GM19395 (cell line): Measurements from ENCODE around the gene SYT1.
"Not testable (repeated sequence)": the region's sequence is repeated elsewhere in the genome, so short reads cannot be mapped to it uniquely, and the experiment has no call there.

ENCODE experiments used
- ATAC-seq: cut with Tn5 transposase; IDR thresholded peaks from one replicate; pipeline ENCODE4 v1.9.1; 2021; ENCODE audit warnings: mild to moderate bottlenecking, moderate library complexity; ENCODE audit not compliant: unreplicated experiment

Gene SYT1

DNA sequence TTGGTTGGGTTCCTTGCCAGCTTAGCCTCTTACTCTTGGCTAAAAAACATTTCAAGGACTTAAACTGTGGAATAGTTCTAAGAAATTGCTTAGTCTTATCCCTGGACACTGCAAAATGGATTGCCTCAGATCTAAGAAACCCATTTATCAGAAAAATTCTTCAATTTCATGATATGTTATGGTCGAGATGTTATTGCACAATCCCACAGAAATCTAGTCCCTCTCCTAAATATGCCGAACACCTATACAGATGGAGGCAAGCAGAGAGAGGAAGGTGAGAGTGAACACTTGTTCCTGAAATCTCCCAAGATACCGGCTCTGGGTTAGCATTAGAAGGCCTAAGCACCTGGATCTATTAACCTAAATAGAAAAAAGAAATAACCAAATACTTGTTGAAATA, 559.0 kb downstream of the SYT1 start:
- no peak for ATAC-seq

DNA sequence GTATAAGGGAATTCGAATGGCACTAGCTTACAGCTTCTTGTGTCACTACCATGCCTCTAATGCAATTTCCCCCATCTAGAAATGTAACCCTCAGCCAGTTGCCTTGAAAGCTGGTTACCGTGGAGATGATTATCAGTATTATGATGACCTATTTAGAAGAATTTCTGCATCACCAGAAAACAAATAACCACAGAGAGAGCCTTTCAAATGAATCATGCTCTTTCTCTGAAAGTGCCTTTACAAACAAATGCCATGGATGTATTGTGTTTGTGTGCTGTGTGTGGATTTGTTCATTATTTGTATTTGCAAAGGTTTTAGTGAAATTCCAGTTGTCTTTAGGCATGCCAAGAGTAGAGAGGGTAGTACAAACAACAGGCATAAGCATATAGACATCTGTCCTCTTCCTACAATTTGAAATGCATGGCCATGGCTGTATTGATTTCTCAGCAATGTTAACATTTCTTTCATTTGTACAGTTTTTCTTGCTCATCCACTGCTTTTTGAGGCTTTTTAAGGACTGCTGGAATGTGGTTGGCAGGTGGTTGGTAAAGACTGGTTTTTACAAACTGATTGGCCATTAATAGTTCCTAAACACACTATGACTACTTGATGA, 559.6 kb downstream of the SYT1 start:
- ATAC-seq, result no peak

DNA sequence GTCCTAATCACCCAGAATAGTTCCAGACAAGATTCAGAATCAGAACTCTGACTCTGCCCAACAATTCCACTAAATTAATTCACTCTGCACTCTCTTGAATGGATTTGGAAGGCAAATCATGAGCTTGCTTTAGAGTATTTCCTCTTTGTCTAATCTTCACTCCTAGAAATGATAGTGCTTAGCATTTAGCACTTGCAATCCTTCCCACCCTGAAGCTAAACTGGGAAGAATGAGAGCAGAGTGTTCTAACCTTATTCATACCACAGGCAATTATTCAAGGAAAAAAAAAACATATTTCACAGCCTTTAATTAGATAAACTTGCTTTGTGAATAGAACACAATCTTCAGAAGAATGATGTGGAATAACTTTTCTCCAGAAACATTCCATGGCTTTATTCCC, 561.5 kb downstream of the SYT1 start:
- ATAC-seq, result no peak

- not testable (repeated sequence) for ATAC-seq
These were observed 562.2 kb downstream of the SYT1 start for GRCh38 chr12:79426744-79427143.

DNA sequence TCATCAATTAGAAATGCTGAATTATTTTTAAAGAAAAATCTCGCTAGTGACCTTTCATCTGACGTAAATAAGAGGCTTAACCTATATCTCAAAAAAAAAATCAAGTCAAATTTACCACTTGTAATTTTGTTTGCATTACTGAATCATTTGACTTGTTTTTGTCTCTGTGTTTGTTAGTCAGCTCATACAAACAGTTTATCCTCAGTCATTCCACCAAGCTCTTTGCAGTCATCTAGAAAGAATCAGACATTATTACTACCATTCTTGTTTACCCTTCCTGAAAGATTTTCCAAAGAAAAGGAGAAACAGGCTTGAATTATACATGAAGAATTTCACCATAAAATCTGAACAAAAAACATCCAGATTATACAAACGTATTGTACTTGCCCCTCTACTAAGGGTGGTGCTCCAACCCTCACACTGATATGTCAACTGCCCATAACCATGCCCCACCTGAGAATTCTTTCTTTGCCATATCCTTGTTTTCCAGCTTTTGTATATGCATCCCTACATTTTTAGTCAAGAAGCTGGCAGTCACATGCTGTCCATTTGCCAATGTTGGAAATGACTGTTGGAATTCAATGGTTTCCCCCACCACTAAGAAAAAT, 569.0 kb downstream of the SYT1 start:
- ATAC-seq, result no peak

- ATAC-seq, result no peak
These were observed 570.0 kb downstream of the SYT1 start for GRCh38 chr12:79434561-79434960.

GRCh38 chr12:79435742-79436141, 571.2 kb downstream of the SYT1 start:
- no peak for ATAC-seq

DNA sequence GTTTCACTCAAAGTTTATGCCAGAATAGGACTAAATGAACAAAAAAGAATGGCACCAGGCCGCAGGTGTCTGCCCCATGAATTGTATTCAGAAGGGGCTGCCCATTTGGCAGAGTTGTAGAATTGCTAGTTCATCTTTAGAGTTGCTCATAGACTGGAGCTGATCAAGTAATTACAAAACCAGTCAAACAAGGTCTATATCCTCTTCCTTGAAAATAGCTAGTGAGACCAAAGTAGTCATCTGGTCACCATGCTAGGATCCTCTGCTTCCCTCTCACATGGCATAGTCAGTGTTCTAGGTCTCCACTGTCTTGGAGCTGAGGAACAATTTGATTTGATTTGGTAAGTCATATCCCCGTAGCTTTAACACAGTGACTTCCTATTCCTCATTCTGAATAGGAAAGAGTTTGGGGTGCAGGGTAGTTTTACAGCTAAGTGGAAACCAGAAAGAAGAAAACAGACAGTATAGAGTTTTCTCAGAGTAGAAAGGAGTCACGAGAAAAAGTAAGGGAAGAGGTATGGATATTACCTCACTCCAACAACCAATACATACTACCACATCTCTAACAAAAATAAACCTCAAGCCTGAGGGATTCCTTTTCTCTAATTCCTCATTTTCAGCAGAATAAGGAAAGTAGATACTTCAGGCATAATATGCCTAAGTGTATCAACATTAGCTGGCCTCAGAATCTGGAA, 574.1 kb downstream of the SYT1 start:
- no peak for ATAC-seq

GRCh38 chr12:79439175-79439825, 574.7 kb downstream of the SYT1 start:
- no peak for ATAC-seq

DNA sequence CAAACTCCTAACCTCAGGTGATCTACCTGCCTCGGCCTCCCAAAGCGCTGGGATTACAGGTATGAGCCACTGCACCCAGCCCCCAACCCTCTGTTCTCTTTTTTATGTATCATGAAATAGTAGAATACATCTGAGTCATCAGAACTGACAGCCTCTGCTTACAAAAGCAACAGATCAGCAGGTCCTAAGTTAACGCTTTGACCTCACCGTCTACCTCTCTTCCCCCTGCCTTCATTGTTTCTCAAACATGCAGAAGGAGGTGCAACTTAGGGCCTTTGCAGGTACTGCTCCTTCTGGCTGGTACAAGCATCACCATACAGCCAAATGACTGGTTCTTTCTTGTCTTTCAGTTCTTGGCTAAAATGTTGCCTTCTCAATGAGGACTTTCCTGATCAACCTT, 577.0 kb downstream of the SYT1 start:
- ATAC-seq, result no peak

- no peak for ATAC-seq
These were observed 577.8 kb downstream of the SYT1 start for GRCh38 chr12:79442396-79442795.

GRCh38 chr12:79444089-79444488, 579.5 kb downstream of the SYT1 start:
- no peak for ATAC-seq

DNA sequence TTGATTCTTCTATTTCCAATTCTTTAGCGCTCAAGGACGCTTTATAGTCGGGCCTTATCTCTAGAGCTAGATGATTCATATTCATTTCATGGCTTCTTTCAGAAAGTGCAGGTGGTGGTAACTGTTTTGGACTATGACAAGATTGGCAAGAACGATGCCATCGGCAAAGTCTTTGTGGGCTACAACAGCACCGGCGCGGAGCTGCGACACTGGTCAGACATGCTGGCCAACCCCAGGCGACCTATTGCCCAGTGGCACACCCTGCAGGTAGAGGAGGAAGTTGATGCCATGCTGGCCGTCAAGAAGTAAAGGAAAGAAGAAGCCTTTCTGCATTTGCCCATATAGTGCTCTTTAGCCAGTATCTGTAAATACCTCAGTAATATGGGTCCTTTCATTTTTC, 584.2 kb downstream of the SYT1 start:
- ATAC-seq, result no peak

DNA sequence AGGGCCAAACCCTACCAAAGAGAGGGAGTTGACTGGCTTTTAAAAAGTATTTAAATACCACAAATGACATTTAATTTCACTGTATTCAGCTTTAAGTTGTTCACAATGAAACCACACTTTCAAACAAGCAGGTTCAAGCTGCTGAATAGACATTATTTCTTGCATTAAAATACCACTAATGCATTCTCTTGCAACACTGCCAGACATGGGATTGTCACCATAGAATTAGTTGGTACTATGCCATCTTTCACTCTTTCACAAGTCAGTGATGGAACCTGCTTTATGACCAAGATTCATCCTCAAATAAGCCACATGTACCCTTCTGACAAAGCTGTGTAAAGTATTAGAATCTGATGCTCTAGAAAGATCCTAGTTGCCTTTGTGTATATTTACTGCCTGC, 586.8 kb downstream of the SYT1 start:
- no peak for ATAC-seq

DNA sequence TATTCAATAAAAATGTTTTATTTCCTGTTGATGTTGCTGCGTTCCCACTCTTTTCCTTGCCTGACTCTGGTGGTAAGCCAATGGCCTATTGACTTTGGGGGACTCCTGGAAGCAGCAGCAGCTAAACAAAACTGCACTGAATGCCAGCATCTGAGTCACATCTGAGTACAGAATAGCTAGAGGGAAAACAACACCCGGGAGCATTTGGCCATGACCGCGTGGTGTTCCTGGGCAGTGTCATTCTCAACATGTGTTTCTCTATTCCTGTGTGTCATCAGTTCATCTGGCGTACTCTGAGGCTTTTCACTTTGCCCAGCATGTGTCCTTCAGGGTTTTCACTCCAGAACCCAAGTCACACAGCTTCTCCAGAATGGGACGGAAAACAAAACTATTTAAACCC, 587.4 kb downstream of the SYT1 start:
- ATAC-seq, result no peak

DNA sequence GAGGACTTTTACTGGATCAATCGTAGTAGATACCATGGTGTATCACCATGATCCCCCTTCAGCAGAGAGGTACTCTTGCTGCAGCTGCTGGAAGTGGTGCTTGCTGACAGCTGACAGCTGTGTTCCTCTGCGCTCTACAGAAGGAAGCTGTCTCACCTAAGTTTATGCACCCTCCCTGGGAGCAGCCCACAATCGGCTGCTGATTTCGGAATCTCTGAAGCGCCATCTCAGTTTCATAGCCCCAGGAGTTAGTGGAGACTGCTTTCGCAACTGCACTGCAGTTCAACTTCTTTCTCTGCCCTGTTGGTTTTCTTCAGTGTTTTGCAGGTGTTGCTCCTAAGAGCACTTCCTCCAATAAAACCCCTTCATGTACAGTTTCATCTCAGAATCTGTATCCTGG, 588.3 kb downstream of the SYT1 start:
- ATAC-seq, result no peak

DNA sequence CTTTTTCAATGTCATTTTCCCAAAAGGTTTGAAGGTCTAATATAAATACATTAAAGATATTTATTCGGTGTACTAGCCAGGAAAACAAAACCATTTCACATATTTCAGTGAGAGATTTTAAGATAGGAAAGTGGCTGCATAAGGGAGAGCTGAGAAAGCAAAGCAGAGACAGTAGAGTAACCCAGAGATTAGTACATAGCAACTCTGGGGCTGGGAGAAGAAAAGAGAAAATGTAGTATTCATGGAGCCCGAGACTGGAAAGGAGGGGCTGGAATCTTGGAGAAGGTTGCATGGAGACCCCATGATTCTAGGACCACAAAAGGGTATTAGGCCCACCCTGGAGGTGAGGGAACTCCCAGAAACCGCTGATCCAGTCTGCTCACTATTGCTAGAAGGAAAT, 589.2 kb downstream of the SYT1 start:
- no peak for ATAC-seq

- no peak for ATAC-seq
These were observed 589.8 kb downstream of the SYT1 start for GRCh38 chr12:79454338-79454843.

GRCh38 chr12:79455286-79455685, 590.7 kb downstream of the SYT1 start:
- ATAC-seq, result no peak

- no peak for ATAC-seq
These were observed 617.7 kb downstream of the SYT1 start for GRCh38 chr12:79482323-79482722.

GRCh38 chr12:79482921-79483320, 618.3 kb downstream of the SYT1 start:
- no peak for ATAC-seq

DNA sequence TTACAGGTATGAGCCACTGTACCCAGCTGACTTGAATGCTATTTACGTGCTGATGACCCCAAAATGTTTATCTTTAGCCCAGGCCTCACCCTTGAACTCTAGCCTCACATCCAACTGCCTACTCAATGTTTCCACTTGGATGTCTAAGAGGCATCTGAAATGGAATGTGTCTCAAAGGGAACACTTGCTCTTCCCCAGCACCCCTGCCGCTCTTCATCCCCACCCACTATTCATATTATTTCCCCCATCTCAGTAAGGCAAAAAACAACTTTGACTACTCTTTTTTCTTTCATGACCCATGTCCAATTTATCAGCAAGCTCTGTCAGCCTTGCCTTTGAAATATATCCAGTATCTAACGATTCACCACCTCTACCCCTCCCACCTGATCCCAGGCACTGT, 621.6 kb downstream of the SYT1 start:
- ATAC-seq, result no peak
